Adipocyte (in vitro differentiated cells): ENCODE measurements around the gene MSI1.

Experiments used
- DNase-seq: peaks from one replicate; pipeline ENCODE4 v3.0.0-alpha.2; 2015; ENCODE audit warnings: low read depth
- H3K27me3 ChIP-seq: replicated peaks from 2 replicates; pipeline ENCODE4 v1.7.0; 2013; ENCODE audit warnings: mild to moderate bottlenecking, low read length, moderate library complexity; ENCODE audit not compliant: control insufficient read depth, insufficient read depth
- H3K36me3 ChIP-seq: 2 replicates; pipeline ENCODE4 v1.7.0; 2013; ENCODE audit warnings: low read length, mild to moderate bottlenecking, moderate library complexity; ENCODE audit not compliant: control insufficient read depth, insufficient read depth, severe bottlenecking
- H3K4me1 ChIP-seq: 2 replicates; pipeline ENCODE4 v1.7.0; 2013; ENCODE audit warnings: mild to moderate bottlenecking, low read length, moderate library complexity; ENCODE audit not compliant: control insufficient read depth, insufficient read depth
- H3K4me3 ChIP-seq: 2 replicates; pipeline ENCODE4 v1.7.0; 2013; ENCODE audit warnings: mild to moderate bottlenecking, low read length, moderate library complexity
- H3K9ac ChIP-seq: 2 replicates; pipeline ENCODE4 v1.7.0; 2013; ENCODE audit warnings: mild to moderate bottlenecking, low read length, moderate library complexity
- H3K9me3 ChIP-seq: 2 replicates; pipeline ENCODE4 v1.7.0; 2013; ENCODE audit warnings: mild to moderate bottlenecking, low read length, moderate library complexity; ENCODE audit not compliant: control insufficient read depth

Gene MSI1

GRCh38 chr12:120314220-120314619, 54.7 kb downstream of the MSI1 start:
- DNase-seq = no peak
- H3K9ac ChIP-seq = no peak overlapping the region

GRCh38 chr12:120301962-120302815, 66.8 kb downstream of the MSI1 start, which contains the start of gene SIRT4:
SIRT4 (plus strand) TSS chr12:120302321; CDS start chr12:120303562, 1,241 bp downstream.
- peak; percentile 98 for DNase-seq
- H3K9ac ChIP-seq = peak within 1 kb of the TSS; percentile 94
- H3K4me1 ChIP-seq = peaks cover 2% of the 10 kb centered on the region
- H3K4me3 ChIP-seq = peak within 1 kb of the TSS; percentile 90
- H3K27me3 ChIP-seq = no peaks in the 10 kb centered on the region
- no peaks in the 10 kb centered on the region for H3K36me3 ChIP-seq
- no peaks in the 10 kb centered on the region for H3K9me3 ChIP-seq

More at GRCh38 chr12:120314220-120314619, 54.7 kb downstream of the MSI1 start:
- Histone ChIP-seq H3K4me1 (peaks cover 7% of the 10 kb centered on the region), H3K9me3 (no peaks in the 10 kb centered on the region), H3K36me3 (no peaks in the 10 kb centered on the region), H3K27me3 (no peaks in the 10 kb centered on the region), H3K4me3 (no peak overlapping the region)

- Histone ChIP-seq H3K4me3 (peak within 1 kb of the TSS; percentile 84), H3K36me3 (no peaks in the 10 kb centered on the region), H3K27me3 (no peaks in the 10 kb centered on the region), H3K9me3 (no peaks in the 10 kb centered on the region), H3K9ac (peak within 1 kb of the TSS; percentile 98), H3K4me1 (peaks cover 7% of the 10 kb centered on the region)
- peak; percentile 92 for DNase-seq
These were observed 76.1 kb downstream of the MSI1 start, which contains the start of gene RNU4-1 for GRCh38 chr12:120292661-120293531. RNU4-1 (minus strand) TSS chr12:120293237.

GRCh38 chr12:120292411-120292660, 76.6 kb downstream of the MSI1 start:
- Histone ChIP-seq H3K4me1 (peaks cover 7% of the 10 kb centered on the region), H3K36me3 (no peaks in the 10 kb centered on the region), H3K9ac (peak overlapping the region; percentile 98), H3K4me3 (peak overlapping the region; percentile 84), H3K9me3 (no peaks in the 10 kb centered on the region), H3K27me3 (no peaks in the 10 kb centered on the region)
- DNase-seq = no peak
